ENCODE data around the gene FFAR1. TPM values are rescaled to one million over a fixed set of nuclear protein-coding genes. Genes with fewer than 3 reads are reported as not detected.

The FFAR1 gene
- total and polyA plus RNA-seq, 2 experiments from 2014 or later, result not detected

DNA sequence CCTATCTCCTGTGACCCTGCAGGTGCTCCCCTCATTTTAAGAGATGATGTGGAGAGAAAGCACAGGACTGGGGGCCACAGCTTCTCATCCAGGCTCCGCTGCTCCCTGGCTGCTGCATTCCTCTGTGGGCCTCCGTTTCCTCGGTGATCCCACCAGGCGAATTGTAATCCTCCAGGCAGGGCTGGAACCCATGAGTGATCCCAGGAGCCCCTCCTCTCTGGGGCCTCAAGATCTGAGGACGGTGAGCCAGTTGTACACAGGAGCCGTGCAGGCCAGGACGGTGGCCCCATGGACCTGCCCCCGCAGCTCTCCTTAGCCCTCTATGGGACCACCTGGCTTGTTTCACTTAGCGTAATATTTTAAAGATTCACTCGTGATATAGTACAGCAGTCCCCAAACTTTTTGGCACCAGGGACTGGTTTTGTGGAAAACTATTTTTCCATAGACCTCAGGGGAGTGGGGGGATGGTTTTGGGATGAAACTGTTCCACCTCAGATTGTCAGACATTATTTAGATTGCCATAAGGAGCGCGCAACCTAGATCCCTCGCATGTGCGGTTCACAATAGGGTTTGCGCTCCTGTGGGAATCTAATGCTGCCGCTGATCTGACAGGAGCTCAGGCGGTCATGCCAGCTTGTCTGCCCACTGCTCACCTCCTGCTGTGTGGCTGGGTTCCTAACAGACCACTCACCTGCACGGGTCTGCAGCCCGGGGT lies 16.2 kb downstream of the FFAR1 start:
- Mint-ChIP-seq H3K27me3 (ENCODE audit: insufficient read depth, low read depth, poor library complexity) (no peaks in the 10 kb centered on the region), H3K36me3 (ENCODE audit: low read depth) (no peaks in the 10 kb centered on the region), H3K4me1 (no peaks in the 10 kb centered on the region), H3K9me3 (no peaks in the 10 kb centered on the region; the same call in 2 of the 3 replicates), H3K4me3 (no peak overlapping the region), H3K27ac (no peak overlapping the region)
- TF ChIP-seq STAT1 (IDR thresholded peaks at IDR 0.05; ENCODE audit: unreplicated experiment), result no peak
- TF ChIP-seq, protein P1, sequence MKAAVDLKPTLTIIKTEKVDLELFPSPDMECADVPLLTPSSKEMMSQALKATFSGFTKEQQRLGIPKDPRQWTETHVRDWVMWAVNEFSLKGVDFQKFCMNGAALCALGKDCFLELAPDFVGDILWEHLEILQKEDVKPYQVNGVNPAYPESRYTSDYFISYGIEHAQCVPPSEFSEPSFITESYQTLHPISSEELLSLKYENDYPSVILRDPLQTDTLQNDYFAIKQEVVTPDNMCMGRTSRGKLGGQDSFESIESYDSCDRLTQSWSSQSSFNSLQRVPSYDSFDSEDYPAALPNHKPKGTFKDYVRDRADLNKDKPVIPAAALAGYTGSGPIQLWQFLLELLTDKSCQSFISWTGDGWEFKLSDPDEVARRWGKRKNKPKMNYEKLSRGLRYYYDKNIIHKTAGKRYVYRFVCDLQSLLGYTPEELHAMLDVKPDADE (IDR thresholded peaks at IDR 0.05), result no peak
- no peak for TF ChIP-seq REST (IDR thresholded peaks at IDR 0.05; ENCODE audit: unreplicated experiment)
- no peak for TF ChIP-seq NANOG (IDR thresholded peaks at IDR 0.05; ENCODE audit: borderline replicate concordance)
- no peak for TF ChIP-seq CREB1 (CRISPR knock-in tag; IDR thresholded peaks at IDR 0.05; ENCODE audit: low read depth)
- TF ChIP-seq EZH2phosphoT487 (IDR thresholded peaks at IDR 0.05; ENCODE audit: unreplicated experiment), result no peak
- TF ChIP-seq, protein P2, sequence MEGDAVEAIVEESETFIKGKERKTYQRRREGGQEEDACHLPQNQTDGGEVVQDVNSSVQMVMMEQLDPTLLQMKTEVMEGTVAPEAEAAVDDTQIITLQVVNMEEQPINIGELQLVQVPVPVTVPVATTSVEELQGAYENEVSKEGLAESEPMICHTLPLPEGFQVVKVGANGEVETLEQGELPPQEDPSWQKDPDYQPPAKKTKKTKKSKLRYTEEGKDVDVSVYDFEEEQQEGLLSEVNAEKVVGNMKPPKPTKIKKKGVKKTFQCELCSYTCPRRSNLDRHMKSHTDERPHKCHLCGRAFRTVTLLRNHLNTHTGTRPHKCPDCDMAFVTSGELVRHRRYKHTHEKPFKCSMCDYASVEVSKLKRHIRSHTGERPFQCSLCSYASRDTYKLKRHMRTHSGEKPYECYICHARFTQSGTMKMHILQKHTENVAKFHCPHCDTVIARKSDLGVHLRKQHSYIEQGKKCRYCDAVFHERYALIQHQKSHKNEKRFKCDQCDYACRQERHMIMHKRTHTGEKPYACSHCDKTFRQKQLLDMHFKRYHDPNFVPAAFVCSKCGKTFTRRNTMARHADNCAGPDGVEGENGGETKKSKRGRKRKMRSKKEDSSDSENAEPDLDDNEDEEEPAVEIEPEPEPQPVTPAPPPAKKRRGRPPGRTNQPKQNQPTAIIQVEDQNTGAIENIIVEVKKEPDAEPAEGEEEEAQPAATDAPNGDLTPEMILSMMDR (conservative IDR thresholded peaks at IDR 0.05; ENCODE audit: low read depth in 2 of 2), result no peak
- TF ChIP-seq ZNF114 (CRISPR knock-in tag; IDR thresholded peaks at IDR 0.05), result no peak
- TF ChIP-seq ZNF331 (CRISPR knock-in tag; IDR thresholded peaks at IDR 0.05; ENCODE audit: low read depth), result no peak
- TF ChIP-seq POLR2AphosphoS5 (IDR thresholded peaks at IDR 0.05; ENCODE audit: low read depth), result no peak
- TF ChIP-seq EZH2 (IDR thresholded peaks at IDR 0.05; ENCODE audit: low read depth, unreplicated experiment), result no peak
- no peaks in the 10 kb centered on the region for H3K79me2 ChIP-seq (replicated peaks; ENCODE audit: insufficient read depth)
- H3K4me1 ChIP-seq (ENCODE audit: insufficient read depth), result no peaks in the 10 kb centered on the region
- no peak overlapping the region for H3K4me2 ChIP-seq
- H3K27me3 ChIP-seq (ENCODE audit: insufficient read depth), result no peaks in the 10 kb centered on the region
- DNase-seq (ENCODE audit: low spot score) (no peak), ATAC-seq (no peak)
- no peaks in the 10 kb centered on the region for H3K36me3 ChIP-seq (ENCODE audit: insufficient read depth)
- H2AFZ ChIP-seq, result no peak overlapping the region
- H4K20me1 ChIP-seq (replicated peaks; ENCODE audit: insufficient read depth), result no peaks in the 10 kb centered on the region
- H3K4me3 ChIP-seq, result no peak overlapping the region
- no peaks in the 10 kb centered on the region for H3K9me2 ChIP-seq (ENCODE audit: insufficient read depth)
- no peaks in the 10 kb centered on the region for H3F3A ChIP-seq (replicated peaks; ENCODE audit: low read depth)
- no peak overlapping the region for H3K27ac ChIP-seq (ENCODE audit: low read depth)
